ENCODE results near the gene MYL4.

MYL4 gene

GRCh38 chr17:47224966-47225365, 15.8 kb downstream of the MYL4 start:
- peaks cover 58% of the 10 kb centered on the region for H3K4me1 ChIP-seq (ENCODE audit: control insufficient read depth, insufficient read depth, low read length)
- H3K4me3 ChIP-seq (ENCODE audit: low read length) = no peak overlapping the region
- H3K9ac ChIP-seq (ENCODE audit: low read length) = peak overlapping the region; percentile 2
- no peaks in the 10 kb centered on the region for H3K36me3 ChIP-seq (ENCODE audit: control insufficient read depth, insufficient read depth, low read length)
- no peaks in the 10 kb centered on the region for H3K27me3 ChIP-seq (ENCODE audit: control insufficient read depth, insufficient read depth, low read length)
- H3K9me3 ChIP-seq (ENCODE audit: control insufficient read depth, low read length) = no peaks in the 10 kb centered on the region

- no peaks in the 10 kb centered on the region for H3K9me3 ChIP-seq (ENCODE audit: control insufficient read depth, low read length)
- no peak overlapping the region for H3K4me3 ChIP-seq (ENCODE audit: low read length)
- H3K9ac ChIP-seq (ENCODE audit: low read length) = peak overlapping the region; percentile 2
- no peaks in the 10 kb centered on the region for H3K36me3 ChIP-seq (ENCODE audit: control insufficient read depth, insufficient read depth, low read length)
- H3K4me1 ChIP-seq (ENCODE audit: control insufficient read depth, insufficient read depth, low read length) = peaks cover 58% of the 10 kb centered on the region
- no peaks in the 10 kb centered on the region for H3K27me3 ChIP-seq (ENCODE audit: control insufficient read depth, insufficient read depth, low read length)
These were observed 16.3 kb downstream of the MYL4 start for GRCh38 chr17:47225436-47225858.

DNA sequence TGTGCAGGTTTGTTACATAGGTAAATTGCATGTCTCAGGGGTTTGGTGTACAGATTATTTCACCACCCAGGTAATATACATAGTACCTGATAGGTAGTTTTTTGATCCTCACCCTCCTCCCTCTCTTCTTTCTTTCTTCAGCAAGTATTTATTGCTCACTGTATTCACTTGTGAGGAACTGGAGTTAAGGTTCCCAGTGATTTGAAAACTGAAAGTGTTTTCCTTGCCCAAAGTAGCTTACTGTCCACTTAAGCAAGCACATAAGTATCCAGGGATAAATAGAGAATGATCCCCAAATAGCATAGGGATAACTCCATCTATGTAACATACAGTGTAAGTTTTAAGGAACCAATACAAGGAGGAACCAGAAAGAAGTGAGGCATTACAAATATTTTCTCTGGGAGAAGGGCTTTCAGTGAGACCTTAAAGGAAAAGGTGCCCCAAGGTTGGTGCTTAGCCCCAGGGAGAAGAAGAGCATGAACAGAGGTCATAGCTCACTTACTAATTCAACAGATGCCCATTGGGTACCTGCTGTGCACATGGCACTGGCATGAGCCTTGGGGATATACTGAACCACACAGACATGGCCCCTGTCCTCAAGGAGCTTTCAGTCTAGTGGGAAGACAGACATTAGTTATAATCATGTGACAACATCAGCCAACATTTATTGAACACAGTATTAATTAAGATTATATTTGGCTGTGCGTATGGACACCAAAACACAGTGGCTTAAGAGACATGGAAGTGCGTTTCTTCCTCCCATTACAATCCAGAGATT, 17.0 kb downstream of the MYL4 start:
- Histone ChIP-seq H3K4me3 (ENCODE audit: low read length) (no peak overlapping the region), H3K27me3 (ENCODE audit: control insufficient read depth, insufficient read depth, low read length) (no peaks in the 10 kb centered on the region), H3K36me3 (ENCODE audit: control insufficient read depth, insufficient read depth, low read length) (no peaks in the 10 kb centered on the region), H3K4me1 (ENCODE audit: control insufficient read depth, insufficient read depth, low read length) (peaks cover 56% of the 10 kb centered on the region), H3K9me3 (ENCODE audit: control insufficient read depth, low read length) (no peaks in the 10 kb centered on the region), H3K9ac (ENCODE audit: low read length) (peak overlapping the region; percentile 12)

DNA sequence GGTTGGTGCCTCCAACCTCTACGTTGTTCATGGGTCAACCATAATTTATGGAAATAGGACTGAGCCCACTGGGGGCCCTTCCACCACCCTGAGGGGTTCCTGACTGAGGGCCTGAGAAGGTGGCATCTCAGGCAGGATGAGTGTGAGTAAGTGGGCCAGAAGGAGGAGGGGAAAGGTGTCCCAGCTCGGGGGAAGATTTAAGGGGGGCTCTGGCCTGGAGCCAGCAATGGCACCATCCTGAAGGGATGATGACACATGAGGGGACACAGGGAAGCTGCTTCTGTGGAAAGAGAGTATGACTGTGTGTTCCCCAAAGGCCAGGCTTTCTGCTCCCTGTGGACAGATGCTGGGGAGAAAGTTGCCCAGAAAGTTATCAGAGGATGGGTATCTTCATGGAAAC, 18.7 kb downstream of the MYL4 start:
- H3K9me3 ChIP-seq (ENCODE audit: control insufficient read depth, low read length) = no peaks in the 10 kb centered on the region
- H3K9ac ChIP-seq (ENCODE audit: low read length) = no peak overlapping the region
- H3K27me3 ChIP-seq (ENCODE audit: control insufficient read depth, insufficient read depth, low read length) = no peaks in the 10 kb centered on the region
- H3K4me3 ChIP-seq (ENCODE audit: low read length) = no peak overlapping the region
- no peaks in the 10 kb centered on the region for H3K36me3 ChIP-seq (ENCODE audit: control insufficient read depth, insufficient read depth, low read length)
- H3K4me1 ChIP-seq (ENCODE audit: control insufficient read depth, insufficient read depth, low read length) = peaks cover 43% of the 10 kb centered on the region

DNA sequence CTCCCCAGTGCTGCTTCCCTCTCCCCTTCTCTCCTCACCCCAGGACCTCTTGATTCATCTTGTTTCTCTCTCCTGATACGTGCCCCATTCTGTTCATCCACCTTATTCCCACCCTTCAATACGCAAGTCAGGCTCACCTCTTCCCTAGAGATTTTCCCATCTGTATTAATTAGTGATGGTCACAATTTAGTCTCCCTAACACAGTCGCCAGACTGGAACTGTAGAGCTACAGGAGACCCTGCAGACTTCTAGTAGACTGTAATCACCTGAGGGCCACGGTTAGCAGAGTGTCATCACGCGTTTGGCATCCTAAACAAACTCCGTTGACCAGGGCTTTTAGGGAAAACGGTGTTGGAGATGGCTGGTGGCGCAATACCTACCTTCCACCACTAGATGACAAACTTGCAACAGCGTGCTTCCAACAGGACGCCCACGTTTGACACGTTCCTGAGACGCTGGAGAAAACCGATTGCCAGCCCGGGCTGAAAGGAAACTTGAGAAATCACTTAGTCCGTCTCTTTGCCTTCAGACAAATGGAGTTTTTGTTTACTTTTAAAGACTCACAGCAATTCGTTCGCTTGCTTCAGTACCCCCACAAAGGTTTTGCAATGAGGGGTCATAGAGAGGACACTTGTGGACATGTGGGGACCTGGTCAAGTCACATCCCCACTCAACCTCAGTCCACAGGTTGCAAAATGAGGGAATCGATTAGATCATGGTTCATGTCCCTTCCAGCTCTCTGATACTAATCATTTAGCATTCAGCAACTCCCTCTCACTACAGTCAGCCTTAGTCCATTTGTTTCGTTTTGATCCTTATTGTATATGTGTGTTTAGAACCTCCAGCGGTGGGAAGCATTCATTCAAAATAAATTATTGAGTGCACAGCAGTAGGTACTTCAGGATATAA, 20.6 kb downstream of the MYL4 start:
- no peak overlapping the region for H3K4me3 ChIP-seq (ENCODE audit: low read length)
- H3K4me1 ChIP-seq (ENCODE audit: control insufficient read depth, insufficient read depth, low read length) = peaks cover 24% of the 10 kb centered on the region
- H3K27me3 ChIP-seq (ENCODE audit: control insufficient read depth, insufficient read depth, low read length) = no peaks in the 10 kb centered on the region
- H3K9me3 ChIP-seq (ENCODE audit: control insufficient read depth, low read length) = no peaks in the 10 kb centered on the region
- H3K36me3 ChIP-seq (ENCODE audit: control insufficient read depth, insufficient read depth, low read length) = no peaks in the 10 kb centered on the region
- H3K9ac ChIP-seq (ENCODE audit: low read length) = peak overlapping the region; percentile 13

DNA sequence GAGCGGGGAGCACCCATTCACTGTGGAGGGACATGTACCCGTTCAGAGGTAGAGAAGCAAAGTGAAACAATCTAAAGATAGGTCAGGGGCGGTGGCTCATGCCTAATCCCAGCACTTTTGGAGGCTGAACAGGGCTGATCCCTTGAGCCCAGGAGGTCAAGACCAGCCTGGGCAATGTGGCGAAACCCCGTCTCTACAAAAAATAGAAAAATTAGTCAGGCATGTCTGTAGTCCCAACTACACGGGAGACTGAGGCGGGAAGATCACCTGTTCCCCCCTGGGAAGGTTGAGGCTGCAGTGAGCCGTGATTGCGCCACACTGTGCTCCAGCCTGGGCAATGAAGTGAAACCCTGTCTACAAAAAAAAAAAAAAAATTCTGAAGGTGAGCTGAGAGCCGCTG, 21.7 kb downstream of the MYL4 start:
- no peaks in the 10 kb centered on the region for H3K36me3 ChIP-seq (ENCODE audit: control insufficient read depth, insufficient read depth, low read length)
- H3K9ac ChIP-seq (ENCODE audit: low read length) = no peak overlapping the region
- no peaks in the 10 kb centered on the region for H3K27me3 ChIP-seq (ENCODE audit: control insufficient read depth, insufficient read depth, low read length)
- H3K4me1 ChIP-seq (ENCODE audit: control insufficient read depth, insufficient read depth, low read length) = peaks cover 14% of the 10 kb centered on the region
- no peaks in the 10 kb centered on the region for H3K9me3 ChIP-seq (ENCODE audit: control insufficient read depth, low read length)
- H3K4me3 ChIP-seq (ENCODE audit: low read length) = no peak overlapping the region

DNA sequence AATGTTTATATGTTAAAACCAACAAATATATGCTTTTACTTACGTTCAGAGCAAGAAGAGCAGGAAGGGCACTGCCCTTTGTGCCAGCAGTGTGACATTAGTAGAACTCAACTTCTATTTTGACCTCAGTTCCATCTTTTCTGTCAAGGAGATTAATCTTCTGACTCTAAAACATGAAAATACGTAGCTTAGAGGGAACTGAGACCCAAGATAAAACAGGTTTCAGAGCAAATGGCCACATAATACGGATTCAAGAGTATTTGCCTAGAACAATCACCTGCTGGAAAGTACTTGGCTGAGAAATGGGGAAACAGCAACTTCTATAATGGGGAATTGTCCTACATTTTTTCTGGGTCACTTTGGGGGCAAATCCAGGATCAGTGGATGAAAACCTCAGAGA, 22.2 kb downstream of the MYL4 start:
- H3K27me3 ChIP-seq (ENCODE audit: control insufficient read depth, insufficient read depth, low read length) = no peaks in the 10 kb centered on the region
- no peaks in the 10 kb centered on the region for H3K36me3 ChIP-seq (ENCODE audit: control insufficient read depth, insufficient read depth, low read length)
- H3K4me1 ChIP-seq (ENCODE audit: control insufficient read depth, insufficient read depth, low read length) = peaks cover 9% of the 10 kb centered on the region
- H3K4me3 ChIP-seq (ENCODE audit: low read length) = no peak overlapping the region
- no peaks in the 10 kb centered on the region for H3K9me3 ChIP-seq (ENCODE audit: control insufficient read depth, low read length)
- no peak overlapping the region for H3K9ac ChIP-seq (ENCODE audit: low read length)

- H3K27me3 ChIP-seq (ENCODE audit: control insufficient read depth, insufficient read depth, low read length) = no peaks in the 10 kb centered on the region
- H3K4me1 ChIP-seq (ENCODE audit: control insufficient read depth, insufficient read depth, low read length) = peaks cover 7% of the 10 kb centered on the region
- H3K4me3 ChIP-seq (ENCODE audit: low read length) = no peak overlapping the region
- H3K36me3 ChIP-seq (ENCODE audit: control insufficient read depth, insufficient read depth, low read length) = no peaks in the 10 kb centered on the region
- H3K9ac ChIP-seq (ENCODE audit: low read length) = no peak overlapping the region
- H3K9me3 ChIP-seq (ENCODE audit: control insufficient read depth, low read length) = no peaks in the 10 kb centered on the region
These were observed 22.7 kb downstream of the MYL4 start for GRCh38 chr17:47231866-47232265.

- Histone ChIP-seq H3K4me1 (ENCODE audit: control insufficient read depth, insufficient read depth, low read length) (peaks cover 7% of the 10 kb centered on the region), H3K4me3 (ENCODE audit: low read length) (no peak overlapping the region), H3K9ac (ENCODE audit: low read length) (no peak overlapping the region), H3K27me3 (ENCODE audit: control insufficient read depth, insufficient read depth, low read length) (no peaks in the 10 kb centered on the region), H3K36me3 (ENCODE audit: control insufficient read depth, insufficient read depth, low read length) (no peaks in the 10 kb centered on the region), H3K9me3 (ENCODE audit: control insufficient read depth, low read length) (no peaks in the 10 kb centered on the region)
These were observed 23.3 kb downstream of the MYL4 start for GRCh38 chr17:47232465-47232864.

GRCh38 chr17:47235506-47235905, 26.4 kb downstream of the MYL4 start:
- Histone ChIP-seq H3K36me3 (ENCODE audit: control insufficient read depth, insufficient read depth, low read length) (no peaks in the 10 kb centered on the region), H3K27me3 (ENCODE audit: control insufficient read depth, insufficient read depth, low read length) (no peaks in the 10 kb centered on the region), H3K4me3 (ENCODE audit: low read length) (no peak overlapping the region), H3K9ac (ENCODE audit: low read length) (no peak overlapping the region), H3K9me3 (ENCODE audit: control insufficient read depth, low read length) (no peaks in the 10 kb centered on the region), H3K4me1 (ENCODE audit: control insufficient read depth, insufficient read depth, low read length) (no peaks in the 10 kb centered on the region)

GRCh38 chr17:47235923-47236322, 26.8 kb downstream of the MYL4 start:
- no peaks in the 10 kb centered on the region for H3K4me1 ChIP-seq (ENCODE audit: control insufficient read depth, insufficient read depth, low read length)
- H3K36me3 ChIP-seq (ENCODE audit: control insufficient read depth, insufficient read depth, low read length) = no peaks in the 10 kb centered on the region
- no peaks in the 10 kb centered on the region for H3K27me3 ChIP-seq (ENCODE audit: control insufficient read depth, insufficient read depth, low read length)
- no peak overlapping the region for H3K4me3 ChIP-seq (ENCODE audit: low read length)
- no peaks in the 10 kb centered on the region for H3K9me3 ChIP-seq (ENCODE audit: control insufficient read depth, low read length)
- H3K9ac ChIP-seq (ENCODE audit: low read length) = no peak overlapping the region

DNA sequence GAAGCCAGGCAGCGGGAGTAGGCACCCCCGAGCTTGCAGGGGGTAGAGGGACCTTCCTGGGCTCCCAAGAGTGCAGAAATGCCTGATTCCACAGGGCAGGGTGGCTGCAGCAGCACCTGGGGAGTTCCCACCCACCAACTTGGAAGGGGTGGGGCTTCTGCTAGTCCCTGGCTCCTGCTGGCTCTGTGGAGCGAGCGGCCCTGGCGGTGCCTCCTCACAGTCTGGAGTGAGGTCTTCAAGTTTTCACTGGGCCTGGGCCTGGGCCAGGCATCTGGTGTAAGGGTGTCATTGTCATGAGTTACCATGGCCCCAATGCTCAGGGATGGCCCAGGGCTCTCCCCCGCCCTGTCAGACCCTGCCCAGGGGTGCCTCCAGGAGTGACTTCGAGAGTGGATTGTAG, 28.7 kb downstream of the MYL4 start:
- no peak overlapping the region for H3K4me3 ChIP-seq (ENCODE audit: low read length)
- H3K36me3 ChIP-seq (ENCODE audit: control insufficient read depth, insufficient read depth, low read length) = no peaks in the 10 kb centered on the region
- H3K27me3 ChIP-seq (ENCODE audit: control insufficient read depth, insufficient read depth, low read length) = no peaks in the 10 kb centered on the region
- H3K9ac ChIP-seq (ENCODE audit: low read length) = no peak overlapping the region
- no peaks in the 10 kb centered on the region for H3K4me1 ChIP-seq (ENCODE audit: control insufficient read depth, insufficient read depth, low read length)
- no peaks in the 10 kb centered on the region for H3K9me3 ChIP-seq (ENCODE audit: control insufficient read depth, low read length)
